ENCODE data around the gene NKAP.

DNA sequence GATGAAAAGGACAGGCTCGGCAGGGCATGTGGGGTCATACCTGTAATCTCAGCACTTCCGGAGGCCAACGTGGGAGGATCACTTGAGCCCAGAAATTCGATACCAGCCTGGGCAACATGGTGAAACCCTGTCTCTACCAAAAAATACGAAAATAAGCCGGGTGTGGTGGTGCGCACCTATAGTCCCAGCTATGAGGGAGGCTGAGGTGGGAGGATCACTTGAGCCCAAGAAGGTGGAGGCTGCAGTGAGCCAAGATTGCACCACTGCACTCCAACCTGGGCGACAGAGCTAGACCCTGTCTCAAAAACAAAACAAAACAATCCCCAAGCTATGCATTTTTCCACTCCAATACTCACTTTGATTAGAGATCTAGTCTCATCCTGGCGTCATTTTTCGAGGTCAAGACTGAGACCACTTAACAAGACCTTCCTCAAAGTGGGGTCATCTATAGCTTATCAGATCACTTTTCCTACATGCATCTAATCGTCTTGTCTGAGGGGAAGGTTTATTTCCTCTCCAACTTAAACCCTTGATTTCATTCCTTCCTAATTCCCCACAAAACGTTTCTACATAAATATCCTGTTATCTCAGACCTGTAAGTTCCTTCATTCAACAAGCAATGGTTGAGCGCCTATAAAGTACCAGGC is 1.3 kb downstream of the NKAP start:
- TF ChIP-seq CTCF (IDR thresholded peaks at IDR 0.05; ENCODE audit: insufficient read depth, low read length) (no peak), GABPA (IDR thresholded peaks at IDR 0.05; ENCODE audit: low read depth) (no peak)
- TF ChIP-seq, protein P1, sequence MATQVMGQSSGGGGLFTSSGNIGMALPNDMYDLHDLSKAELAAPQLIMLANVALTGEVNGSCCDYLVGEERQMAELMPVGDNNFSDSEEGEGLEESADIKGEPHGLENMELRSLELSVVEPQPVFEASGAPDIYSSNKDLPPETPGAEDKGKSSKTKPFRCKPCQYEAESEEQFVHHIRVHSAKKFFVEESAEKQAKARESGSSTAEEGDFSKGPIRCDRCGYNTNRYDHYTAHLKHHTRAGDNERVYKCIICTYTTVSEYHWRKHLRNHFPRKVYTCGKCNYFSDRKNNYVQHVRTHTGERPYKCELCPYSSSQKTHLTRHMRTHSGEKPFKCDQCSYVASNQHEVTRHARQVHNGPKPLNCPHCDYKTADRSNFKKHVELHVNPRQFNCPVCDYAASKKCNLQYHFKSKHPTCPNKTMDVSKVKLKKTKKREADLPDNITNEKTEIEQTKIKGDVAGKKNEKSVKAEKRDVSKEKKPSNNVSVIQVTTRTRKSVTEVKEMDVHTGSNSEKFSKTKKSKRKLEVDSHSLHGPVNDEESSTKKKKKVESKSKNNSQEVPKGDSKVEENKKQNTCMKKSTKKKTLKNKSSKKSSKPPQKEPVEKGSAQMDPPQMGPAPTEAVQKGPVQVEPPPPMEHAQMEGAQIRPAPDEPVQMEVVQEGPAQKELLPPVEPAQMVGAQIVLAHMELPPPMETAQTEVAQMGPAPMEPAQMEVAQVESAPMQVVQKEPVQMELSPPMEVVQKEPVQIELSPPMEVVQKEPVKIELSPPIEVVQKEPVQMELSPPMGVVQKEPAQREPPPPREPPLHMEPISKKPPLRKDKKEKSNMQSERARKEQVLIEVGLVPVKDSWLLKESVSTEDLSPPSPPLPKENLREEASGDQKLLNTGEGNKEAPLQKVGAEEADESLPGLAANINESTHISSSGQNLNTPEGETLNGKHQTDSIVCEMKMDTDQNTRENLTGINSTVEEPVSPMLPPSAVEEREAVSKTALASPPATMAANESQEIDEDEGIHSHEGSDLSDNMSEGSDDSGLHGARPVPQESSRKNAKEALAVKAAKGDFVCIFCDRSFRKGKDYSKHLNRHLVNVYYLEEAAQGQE (IDR thresholded peaks at IDR 0.05; ENCODE audit: insufficient replicate concordance, low read depth), result no peak
